GM18505 (cell line): Measurements from ENCODE around the gene GPR35.

ENCODE experiments used
- ATAC-seq: cut with Tn5 transposase; IDR thresholded peaks from one replicate; pipeline ENCODE4 v1.9.1; 2021; ENCODE audit not compliant: unreplicated experiment
- POLR2A ChIP-seq: IDR thresholded peaks from 4 replicates; pipeline ENCODE4 v1.6.1; 2011; ENCODE audit warnings: borderline replicate concordance; ENCODE audit not compliant: insufficient read depth, insufficient read length; ENCODE audit errors: extremely low read depth

Gene GPR35

GRCh38 chr2:240624950-240625621 lies at the start of gene GPR35:
TSS of gene GPR35 (plus strand) at chr2:240625480. CDS start at chr2:240629953, 4,473 bp downstream.
- ATAC-seq: no peak
- no peak for TF ChIP-seq POLR2A

- ATAC-seq: no peak
- no peak for TF ChIP-seq POLR2A
Observed at GRCh38 chr2:240576036-240576435, 49.2 kb upstream of the GPR35 start.

- no peak for ATAC-seq
Observed at GRCh38 chr2:240576436-240577205, 48.7 kb upstream of the GPR35 start.

GRCh38 chr2:240577281-240578109 lies 47.8 kb upstream of the GPR35 start:
- ATAC-seq: no peak
- TF ChIP-seq POLR2A: no peak

More at GRCh38 chr2:240576436-240577205, 48.7 kb upstream of the GPR35 start:
- TF ChIP-seq POLR2A: no peak

GRCh38 chr2:240578110-240578450 lies 47.2 kb upstream of the GPR35 start:
- no peak for TF ChIP-seq POLR2A
- no peak for ATAC-seq

- ATAC-seq: no peak
- no peak for TF ChIP-seq POLR2A
Observed at GRCh38 chr2:240578488-240578887, 46.8 kb upstream of the GPR35 start.

GRCh38 chr2:240579071-240579762 lies 46.1 kb upstream of the GPR35 start:
- no peak for ATAC-seq
- TF ChIP-seq POLR2A: no peak

GRCh38 chr2:240579771-240580614 lies 45.3 kb upstream of the GPR35 start:
- no peak for ATAC-seq
- no peak for TF ChIP-seq POLR2A

- no peak for TF ChIP-seq POLR2A
- ATAC-seq: no peak
Observed at GRCh38 chr2:240581811-240582210, 43.5 kb upstream of the GPR35 start.

GRCh38 chr2:240582781-240583180 lies 42.5 kb upstream of the GPR35 start:
- no peak for TF ChIP-seq POLR2A

GRCh38 chr2:240583774-240584173 lies 41.5 kb upstream of the GPR35 start:
- no peak for TF ChIP-seq POLR2A
- ATAC-seq: no peak

More at GRCh38 chr2:240582781-240583180, 42.5 kb upstream of the GPR35 start:
- ATAC-seq: no peak

- ATAC-seq: peak; percentile 46
- TF ChIP-seq POLR2A: peak; percentile 86
Observed at GRCh38 chr2:240584486-240585031, 40.7 kb upstream of the GPR35 start.
